ENCODE results near the gene POGLUT3.

Gene POGLUT3

GRCh38 chr11:108495326-108495725 is 2.9 kb downstream of the POGLUT3 start:
- CTCF ChIA-PET: no interaction called here

GRCh38 chr11:108494182-108494581 is 4.0 kb downstream of the POGLUT3 start:
- Histone ChIP-seq H3K4me3 (ENCODE audit: low read depth, low read length) (no peak overlapping the region), H3K4me1 (ENCODE audit: control insufficient read depth, insufficient read depth, low read length) (no peaks in the 10 kb centered on the region), H3K9me3 (ENCODE audit: control insufficient read depth, insufficient read depth, low read depth, low read length) (no peaks in the 10 kb centered on the region), H3K27ac (ENCODE audit: extremely low read depth, low read depth, low read length) (no peak overlapping the region), H3K36me3 (ENCODE audit: control insufficient read depth in 2 of 2, insufficient read depth in 1 of 2, low read length in 2 of 2) (peaks cover 5 to 21% of the 10 kb centered on the region in 2 experiments; a peak in 2 of 3 replicates)
- CTCF ChIA-PET: no interaction called here
- TF ChIP-seq ZNF184 (tag by site-specific recombination; IDR thresholded peaks at IDR 0.05) (0 out of 2 replicates have a peak, but pooled peaks have one; percentile 17), KLF1 (tag by site-specific recombination; IDR thresholded peaks at IDR 0.05) (no peak), ZNF610 (tag by site-specific recombination; IDR thresholded peaks at IDR 0.05; ENCODE audit: borderline replicate concordance) (no peak), ZBTB8A (tag by site-specific recombination; IDR thresholded peaks at IDR 0.05) (0 out of 2 replicates have a peak, but pooled peaks have one; percentile 19), FEZF1 (tag by site-specific recombination; IDR thresholded peaks at IDR 0.05) (peak; percentile 67), ZFP69B (tag by site-specific recombination; IDR thresholded peaks at IDR 0.05) (0 out of 2 replicates have a peak, but pooled peaks have one; percentile 17), OSR2 (tag by site-specific recombination; IDR thresholded peaks at IDR 0.05) (peak; percentile 42; the same call in 1 of the 2 replicates), GLIS2 (tag by site-specific recombination; IDR thresholded peaks at IDR 0.05) (no peak), RBAK (tag by site-specific recombination; IDR thresholded peaks at IDR 0.05) (no peak), GLIS1 (tag by site-specific recombination; IDR thresholded peaks at IDR 0.05) (peak; percentile 62)
- TF ChIP-seq, protein P1, sequence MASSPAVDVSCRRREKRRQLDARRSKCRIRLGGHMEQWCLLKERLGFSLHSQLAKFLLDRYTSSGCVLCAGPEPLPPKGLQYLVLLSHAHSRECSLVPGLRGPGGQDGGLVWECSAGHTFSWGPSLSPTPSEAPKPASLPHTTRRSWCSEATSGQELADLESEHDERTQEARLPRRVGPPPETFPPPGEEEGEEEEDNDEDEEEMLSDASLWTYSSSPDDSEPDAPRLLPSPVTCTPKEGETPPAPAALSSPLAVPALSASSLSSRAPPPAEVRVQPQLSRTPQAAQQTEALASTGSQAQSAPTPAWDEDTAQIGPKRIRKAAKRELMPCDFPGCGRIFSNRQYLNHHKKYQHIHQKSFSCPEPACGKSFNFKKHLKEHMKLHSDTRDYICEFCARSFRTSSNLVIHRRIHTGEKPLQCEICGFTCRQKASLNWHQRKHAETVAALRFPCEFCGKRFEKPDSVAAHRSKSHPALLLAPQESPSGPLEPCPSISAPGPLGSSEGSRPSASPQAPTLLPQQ (tag by site-specific recombination; IDR thresholded peaks at IDR 0.05): 0 out of 2 replicates have a peak, but pooled peaks have one; percentile 23
- TF ChIP-seq, protein P2, sequence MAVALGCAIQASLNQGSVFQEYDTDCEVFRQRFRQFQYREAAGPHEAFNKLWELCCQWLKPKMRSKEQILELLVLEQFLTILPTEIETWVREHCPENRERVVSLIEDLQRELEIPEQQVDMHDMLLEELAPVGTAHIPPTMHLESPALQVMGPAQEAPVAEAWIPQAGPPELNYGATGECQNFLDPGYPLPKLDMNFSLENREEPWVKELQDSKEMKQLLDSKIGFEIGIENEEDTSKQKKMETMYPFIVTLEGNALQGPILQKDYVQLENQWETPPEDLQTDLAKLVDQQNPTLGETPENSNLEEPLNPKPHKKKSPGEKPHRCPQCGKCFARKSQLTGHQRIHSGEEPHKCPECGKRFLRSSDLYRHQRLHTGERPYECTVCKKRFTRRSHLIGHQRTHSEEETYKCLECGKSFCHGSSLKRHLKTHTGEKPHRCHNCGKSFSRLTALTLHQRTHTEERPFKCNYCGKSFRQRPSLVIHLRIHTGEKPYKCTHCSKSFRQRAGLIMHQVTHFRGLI (tag by site-specific recombination; IDR thresholded peaks at IDR 0.05): no peak
- POLR2A ChIA-PET: interaction anchor here (0.7 to 0.9 kb wide), 2 partner anchors 22 to 99 kb away, joined by 3 to 4 read pairs; no protein-coding TSS in a partner anchor

More at GRCh38 chr11:108495326-108495725, 2.9 kb downstream of the POGLUT3 start:
- H3K9me3 ChIP-seq (ENCODE audit: control insufficient read depth, insufficient read depth, low read depth, low read length): no peaks in the 10 kb centered on the region
- H3K4me3 ChIP-seq (ENCODE audit: low read depth, low read length): no peak overlapping the region
- H3K4me1 ChIP-seq (ENCODE audit: control insufficient read depth, insufficient read depth, low read length): no peaks in the 10 kb centered on the region
- no peak overlapping the region for H3K27ac ChIP-seq (ENCODE audit: extremely low read depth, low read depth, low read length)
- H3K36me3 ChIP-seq (ENCODE audit: control insufficient read depth in 2 of 2, insufficient read depth in 1 of 2, low read length in 2 of 2): peaks cover 0 to 11% of the 10 kb centered on the region in 2 experiments; a peak in 2 of 3 replicates
- POLR2A ChIA-PET: no interaction called here
- TF ChIP-seq TCF7L2 (IDR thresholded peaks at IDR 0.05; ENCODE audit: borderline replicate concordance, low read depth, low read length) (no peak), ZNF146 (tag by site-specific recombination; IDR thresholded peaks at IDR 0.05) (no peak), IKZF3 (tag by site-specific recombination; IDR thresholded peaks at IDR 0.05) (no peak), ZNF16 (tag by site-specific recombination; IDR thresholded peaks at IDR 0.05; ENCODE audit: low read depth) (no peak), ZSCAN23 (tag by site-specific recombination; IDR thresholded peaks at IDR 0.05) (no peak), SCRT1 (tag by site-specific recombination; IDR thresholded peaks at IDR 0.05; ENCODE audit: borderline replicate concordance) (no peak), ZNF112 (tag by site-specific recombination; IDR thresholded peaks at IDR 0.05) (no peak), ZNF23 (tag by site-specific recombination; IDR thresholded peaks at IDR 0.05; ENCODE audit: borderline replicate concordance) (no peak), PRDM6 (tag by site-specific recombination; IDR thresholded peaks at IDR 0.05) (no peak), ZNF324 (tag by site-specific recombination; IDR thresholded peaks at IDR 0.05) (no peak), ZNF596 (tag by site-specific recombination; IDR thresholded peaks at IDR 0.05) (no peak), ZBTB48 (tag by site-specific recombination; IDR thresholded peaks at IDR 0.05) (no peak), ZNF350 (tag by site-specific recombination; IDR thresholded peaks at IDR 0.05) (no peak), ZNF600 (tag by site-specific recombination; IDR thresholded peaks at IDR 0.05) (no peak)
- TF ChIP-seq, protein P3, sequence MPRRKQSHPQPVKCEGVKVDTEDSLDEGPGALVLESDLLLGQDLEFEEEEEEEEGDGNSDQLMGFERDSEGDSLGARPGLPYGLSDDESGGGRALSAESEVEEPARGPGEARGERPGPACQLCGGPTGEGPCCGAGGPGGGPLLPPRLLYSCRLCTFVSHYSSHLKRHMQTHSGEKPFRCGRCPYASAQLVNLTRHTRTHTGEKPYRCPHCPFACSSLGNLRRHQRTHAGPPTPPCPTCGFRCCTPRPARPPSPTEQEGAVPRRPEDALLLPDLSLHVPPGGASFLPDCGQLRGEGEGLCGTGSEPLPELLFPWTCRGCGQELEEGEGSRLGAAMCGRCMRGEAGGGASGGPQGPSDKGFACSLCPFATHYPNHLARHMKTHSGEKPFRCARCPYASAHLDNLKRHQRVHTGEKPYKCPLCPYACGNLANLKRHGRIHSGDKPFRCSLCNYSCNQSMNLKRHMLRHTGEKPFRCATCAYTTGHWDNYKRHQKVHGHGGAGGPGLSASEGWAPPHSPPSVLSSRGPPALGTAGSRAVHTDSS (tag by site-specific recombination; IDR thresholded peaks at IDR 0.05): no peak

Measured in HEK293 (cell line).